IPS-20b (cell line): ENCODE data around the gene CHFR.
"Not testable (repeated sequence)": the region's sequence is repeated elsewhere in the genome, so short reads cannot be mapped to it uniquely, and the experiment has no call there.

Experiments used
- H3K27ac ChIP-seq: one replicate; pipeline ENCODE4 v1.5.1; 2013; ENCODE audit warnings: low read length
- H3K27me3 ChIP-seq: 2 replicates; pipeline ENCODE4 v1.6.1; 2013; ENCODE audit warnings: mild to moderate bottlenecking, low read length, inconsistent platforms; ENCODE audit not compliant: insufficient read depth
- H3K36me3 ChIP-seq: 2 replicates; pipeline ENCODE4 v1.6.1; 2013; ENCODE audit warnings: low read depth, mild to moderate bottlenecking, inconsistent platforms, low read length, moderate library complexity; ENCODE audit not compliant: insufficient read depth
- H3K4me1 ChIP-seq: 2 replicates; pipeline ENCODE4 v1.6.1; 2013; ENCODE audit warnings: mild to moderate bottlenecking, control low read depth, inconsistent platforms, low read length, moderate library complexity; ENCODE audit not compliant: insufficient read depth
- H3K4me3 ChIP-seq: 2 replicates; pipeline ENCODE4 v1.5.1; 2013; ENCODE audit warnings: mild to moderate bottlenecking, low read length, inconsistent platforms
- H3K9ac ChIP-seq: 2 replicates; pipeline ENCODE4 v1.6.1; 2013; ENCODE audit warnings: low read depth, mild to moderate bottlenecking, inconsistent platforms, low read length, moderate library complexity
- H3K9me3 ChIP-seq: 2 replicates; pipeline ENCODE4 v1.6.1; 2013; ENCODE audit warnings: mild to moderate bottlenecking, low read depth, low read length, inconsistent platforms; ENCODE audit not compliant: insufficient read depth

CHFR gene

GRCh38 chr12:132887513-132888351, at the start of gene CHFR:
CHFR (minus strand) TSS chr12:132887605; CDS start chr12:132887328, 277 bp downstream.
- Histone ChIP-seq H3K9ac (peak within 1 kb of the TSS; percentile 89), H3K4me3 (peak within 1 kb of the TSS; percentile 91), H3K27ac (peak within 1 kb of the TSS; percentile 89), H3K9me3 (no peaks in the 10 kb centered on the region), H3K27me3 (no peaks in the 10 kb centered on the region), H3K36me3 (no peaks in the 10 kb centered on the region; the same call in 1 of the 2 replicates), H3K4me1 (peaks cover 10% of the 10 kb centered on the region; the same call in 1 of the 2 replicates)

GRCh38 chr12:132936921-132937320, 49.5 kb upstream of the CHFR start:
- H3K27me3 ChIP-seq, H3K4me3 ChIP-seq, H3K36me3 ChIP-seq, H3K9ac ChIP-seq, H3K4me1 ChIP-seq, H3K27ac ChIP-seq: not testable (repeated sequence)
- H3K9me3 ChIP-seq: peaks cover 66% of the 10 kb centered on the region

- Histone ChIP-seq H3K27ac (no peak overlapping the region), H3K9ac (no peak overlapping the region), H3K27me3 (no peaks in the 10 kb centered on the region), H3K9me3 (peaks cover 66% of the 10 kb centered on the region), H3K36me3 (peaks cover 5% of the 10 kb centered on the region), H3K4me3 (no peak overlapping the region), H3K4me1 (no peaks in the 10 kb centered on the region)
These were observed 48.8 kb upstream of the CHFR start for GRCh38 chr12:132936163-132936562.

GRCh38 chr12:132926415-132926833, 39.0 kb upstream of the CHFR start:
- peaks cover 8% of the 10 kb centered on the region; the same call in 1 of the 2 replicates for H3K36me3 ChIP-seq
- H3K9me3 ChIP-seq: peaks cover 92% of the 10 kb centered on the region
- H3K4me3 ChIP-seq: 0 out of 2 replicates have a peak overlapping the region, but pooled peaks have one; percentile 2
- no peaks in the 10 kb centered on the region for H3K27me3 ChIP-seq
- H3K9ac ChIP-seq: no peak overlapping the region
- no peak overlapping the region for H3K27ac ChIP-seq
- no peaks in the 10 kb centered on the region for H3K4me1 ChIP-seq

GRCh38 chr12:132925597-132926414, 38.4 kb upstream of the CHFR start:
- Histone ChIP-seq H3K27ac (no peak overlapping the region), H3K36me3 (peaks cover 5% of the 10 kb centered on the region; the same call in 1 of the 2 replicates), H3K27me3 (no peaks in the 10 kb centered on the region), H3K9ac (no peak overlapping the region), H3K9me3 (peaks cover 92% of the 10 kb centered on the region), H3K4me3 (peak overlapping the region; percentile 2; the same call in 1 of the 2 replicates), H3K4me1 (no peaks in the 10 kb centered on the region)

GRCh38 chr12:132924356-132924755, 37.0 kb upstream of the CHFR start:
- H3K4me1 ChIP-seq: no peaks in the 10 kb centered on the region
- peaks cover 5% of the 10 kb centered on the region; the same call in 1 of the 2 replicates for H3K36me3 ChIP-seq
- peaks cover 93% of the 10 kb centered on the region for H3K9me3 ChIP-seq
- no peaks in the 10 kb centered on the region for H3K27me3 ChIP-seq
- no peak overlapping the region for H3K9ac ChIP-seq
- 0 out of 2 replicates have a peak overlapping the region, but pooled peaks have one; percentile 9 for H3K4me3 ChIP-seq
- H3K27ac ChIP-seq: no peak overlapping the region

GRCh38 chr12:132923356-132923909, 36.0 kb upstream of the CHFR start:
- Histone ChIP-seq H3K4me1 (no peaks in the 10 kb centered on the region), H3K4me3 (no peak overlapping the region), H3K9ac (no peak overlapping the region), H3K36me3 (peaks cover 5% of the 10 kb centered on the region; the same call in 1 of the 2 replicates), H3K27ac (no peak overlapping the region), H3K27me3 (no peaks in the 10 kb centered on the region), H3K9me3 (peaks cover 91% of the 10 kb centered on the region)

- peaks cover 5% of the 10 kb centered on the region; the same call in 1 of the 2 replicates for H3K36me3 ChIP-seq
- peaks cover 91% of the 10 kb centered on the region for H3K9me3 ChIP-seq
- H3K27me3 ChIP-seq: no peaks in the 10 kb centered on the region
- no peak overlapping the region for H3K4me3 ChIP-seq
- H3K4me1 ChIP-seq: no peaks in the 10 kb centered on the region
- H3K9ac ChIP-seq: no peak overlapping the region
- H3K27ac ChIP-seq: no peak overlapping the region
These were observed 35.3 kb upstream of the CHFR start for GRCh38 chr12:132922676-132923075.

- Histone ChIP-seq H3K4me3 (no peak overlapping the region), H3K27me3 (no peaks in the 10 kb centered on the region), H3K27ac (no peak overlapping the region), H3K9ac (no peak overlapping the region), H3K9me3 (peaks cover 90% of the 10 kb centered on the region), H3K36me3 (peaks cover 5% of the 10 kb centered on the region; the same call in 1 of the 2 replicates), H3K4me1 (no peaks in the 10 kb centered on the region)
These were observed 34.3 kb upstream of the CHFR start for GRCh38 chr12:132921685-132922084.

GRCh38 chr12:132918680-132919079, 31.3 kb upstream of the CHFR start:
- Histone ChIP-seq H3K9me3 (peaks cover 84% of the 10 kb centered on the region), H3K9ac (no peak overlapping the region), H3K27me3 (no peaks in the 10 kb centered on the region), H3K27ac (no peak overlapping the region), H3K36me3 (no peaks in the 10 kb centered on the region; the same call in 1 of the 2 replicates), H3K4me1 (no peaks in the 10 kb centered on the region), H3K4me3 (no peak overlapping the region)

GRCh38 chr12:132909030-132909368, 21.6 kb upstream of the CHFR start:
- Histone ChIP-seq H3K27me3 (peaks cover 23% of the 10 kb centered on the region), H3K9ac (peak overlapping the region; percentile 63; the same call in 1 of the 2 replicates), H3K9me3 (peaks cover 24% of the 10 kb centered on the region), H3K36me3 (no peaks in the 10 kb centered on the region), H3K4me3 (peak overlapping the region; percentile 79), H3K27ac (no peak overlapping the region), H3K4me1 (no peaks in the 10 kb centered on the region)
